ENCODE data around the gene BCAR3. TPM values are rescaled to one million over a fixed set of nuclear protein-coding genes. Genes with fewer than 3 reads are reported as not detected.

BCAR3 gene
- total RNA-seq, 3 donors from 2014 or later (not counting 1 experiment from before 2014, with no cell fraction given): 0.52 to 6.5 (median 2.4) TPM

GRCh38 chr1:93518516-93518915, 163.1 kb downstream of the BCAR3 start:
- no peak overlapping the region for H3K27ac ChIP-seq (ENCODE audit: low read length)
- Mint-ChIP-seq H3K27me3 (ENCODE audit: low read depth in 2 of 2) (peaks cover 0 to 5% of the 10 kb centered on the region in 2 donors), H3K4me3 (no peak overlapping the region), H3K4me1 (no peaks in the 10 kb centered on the region), H3K27ac (no peak overlapping the region), H3K36me3 (no peaks in the 10 kb centered on the region), H3K9me3 (no peaks in the 10 kb centered on the region)
- H3K36me3 ChIP-seq (ENCODE audit: control insufficient read depth, insufficient read depth, low read length): no peaks in the 10 kb centered on the region
- no peak for ATAC-seq
- no peaks in the 10 kb centered on the region for H3K9me3 ChIP-seq (ENCODE audit: control insufficient read depth, insufficient read depth, low read length)
- H3K4me3 ChIP-seq (ENCODE audit: low read length): no peak overlapping the region
- no peaks in the 10 kb centered on the region for H3K27me3 ChIP-seq (ENCODE audit: control insufficient read depth, insufficient read depth, low read length)
- intact Hi-C loops (cut with micrococcal nuclease): no loop called here
- TF ChIP-seq CTCF (IDR thresholded peaks at IDR 0.05): no peak
- no peak for DNase-seq
- H3K4me1 ChIP-seq (ENCODE audit: control insufficient read depth, insufficient read depth, low read length): no peaks in the 10 kb centered on the region

DNA sequence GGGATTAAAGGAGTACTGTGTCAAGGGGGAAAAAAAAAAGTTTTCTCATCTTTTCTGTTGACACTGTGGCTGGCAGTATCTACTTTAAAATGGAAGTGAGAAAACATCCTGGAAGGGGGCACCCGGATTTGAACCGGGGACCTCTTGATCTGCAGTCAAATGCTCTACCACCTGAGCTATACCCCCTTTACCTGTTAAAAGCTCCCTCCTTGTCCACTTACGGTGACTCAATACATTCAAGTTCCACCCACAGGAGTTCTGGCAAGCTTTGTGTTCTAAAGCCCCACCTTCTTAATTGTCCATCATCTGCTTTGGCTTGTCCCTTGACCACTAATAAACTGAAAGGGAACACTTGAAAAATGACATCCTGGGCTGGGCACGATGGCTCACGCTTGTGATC, 165.5 kb downstream of the BCAR3 start:
- no peaks in the 10 kb centered on the region for H3K27me3 ChIP-seq (ENCODE audit: control insufficient read depth, insufficient read depth, low read length)
- no peaks in the 10 kb centered on the region for H3K9me3 Mint-ChIP-seq
- no peak for DNase-seq
- TF ChIP-seq CTCF (IDR thresholded peaks at IDR 0.05): no peak
- no peak overlapping the region for H3K27ac Mint-ChIP-seq
- H3K4me1 ChIP-seq (ENCODE audit: control insufficient read depth, insufficient read depth, low read length): no peaks in the 10 kb centered on the region
- no peak for ATAC-seq
- no peak overlapping the region for H3K4me3 ChIP-seq (ENCODE audit: low read length)
- 93% methylated on average over 5 of the region's 5 CpGs for WGBS (ENCODE audit: insufficient coverage)
- intact Hi-C loops (cut with micrococcal nuclease): no loop called here
- no peaks in the 10 kb centered on the region for H3K36me3 ChIP-seq (ENCODE audit: control insufficient read depth, insufficient read depth, low read length)
- H3K27ac ChIP-seq (ENCODE audit: low read length): no peak overlapping the region
- H3K4me1 Mint-ChIP-seq: no peaks in the 10 kb centered on the region
- no peak overlapping the region for H3K4me3 Mint-ChIP-seq
- no peaks in the 10 kb centered on the region for H3K36me3 Mint-ChIP-seq
- H3K27me3 Mint-ChIP-seq (ENCODE audit: low read depth in 2 of 2): peaks cover 0 to 5% of the 10 kb centered on the region in 2 donors
- no peaks in the 10 kb centered on the region for H3K9me3 ChIP-seq (ENCODE audit: control insufficient read depth, insufficient read depth, low read length)

Other genes starting within 250 kb of the BCAR3 start
- 1 to 10 TPM in 1 of 3 donors, under 1 TPM in 2; 0.33 to 6.7 (median 0.84) TPM for gene FNBP1L, start 233.7 kb downstream of the BCAR3 start, total RNA-seq
- 100 to 1,000 TPM in 1 of 3 donors, 10 to 100 TPM in 2; 88.5 to 104 (median 97.3) TPM for gene DNTTIP2, start 197.4 kb upstream of the BCAR3 start, total RNA-seq
- gene GCLM, start 227.6 kb upstream of the BCAR3 start, total RNA-seq: 10 to 100 TPM; 16.1 to 25.5 (median 18.6) TPM

All from natural killer cell (primary cell).